ENCODE results near the gene OBI1.

DNA sequence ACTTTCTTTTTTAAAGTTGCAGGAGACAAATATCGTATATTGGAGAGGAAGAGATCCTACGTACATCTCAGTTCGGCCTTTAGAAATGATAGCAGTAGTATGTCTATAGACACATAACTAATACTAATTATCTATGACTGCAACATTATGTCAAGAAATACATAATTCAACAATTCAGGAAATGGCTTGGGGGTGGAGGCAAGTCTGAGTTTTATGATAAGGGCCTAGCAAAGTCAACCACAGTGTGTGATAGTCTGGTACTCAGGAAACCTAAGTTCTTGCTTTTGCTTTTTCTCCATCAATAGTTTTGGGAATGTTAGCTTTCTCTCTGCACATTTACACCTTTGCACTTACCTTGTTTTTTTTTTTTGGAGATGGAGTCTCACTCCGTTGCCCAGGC, 27.5 kb upstream of the OBI1 start:
- TF ChIP-seq POLR2A (IDR thresholded peaks at IDR 0.05) (no peak), CTCF (IDR thresholded peaks at IDR 0.05) (no peak), POLR2AphosphoS5 (IDR thresholded peaks at IDR 0.05) (no peak), EP300 (IDR thresholded peaks at IDR 0.05) (no peak)
